WERI-Rb-1 (cell line): ENCODE data around the gene RELN.

Source experiments
- DNase-seq: peaks from one replicate; pipeline ENCODE4 v3.0.0-alpha.2; 2020
- H3K27ac ChIP-seq: fragments of 250-450 bp; sonication (Bioruptor Pico); 2 replicates; pipeline ENCODE4 v1.5.1; 2020; ENCODE audit warnings: mild to moderate bottlenecking, moderate library complexity
- H3K27me3 ChIP-seq: fragments of 250-450 bp; sonication (Bioruptor Pico); 2 replicates; pipeline ENCODE4 v1.5.1; 2021; ENCODE audit warnings: mild to moderate bottlenecking, low read depth, moderate library complexity; ENCODE audit not compliant: insufficient read depth, severe bottlenecking
- H3K36me3 ChIP-seq: fragments of 250-450 bp; sonication (Bioruptor Pico); 2 replicates; pipeline ENCODE4 v1.5.1; 2020; ENCODE audit warnings: mild to moderate bottlenecking, moderate library complexity
- H3K4me3 ChIP-seq: 2 replicates; pipeline ENCODE4 v1.5.1; 2011; ENCODE audit warnings: low read depth, mild to moderate bottlenecking, control low read depth, low read length
- H3K9me3 ChIP-seq: fragments of 250-450 bp; sonication (Bioruptor Pico); 2 replicates; pipeline ENCODE4 v1.5.1; 2021; ENCODE audit warnings: mild to moderate bottlenecking, moderate library complexity; ENCODE audit not compliant: severe bottlenecking
- TF ChIP-seq, protein P1 (sequence below): IDR thresholded peaks from 2 replicates; pipeline ENCODE4 v1.5.1; 2011; ENCODE audit warnings: low read depth, mild to moderate bottlenecking, control low read depth, inconsistent platforms, low read length

The RELN gene

GRCh38 chr7:103940382-103941268 lies 48.8 kb downstream of the RELN start:
- TF ChIP-seq, protein P1, sequence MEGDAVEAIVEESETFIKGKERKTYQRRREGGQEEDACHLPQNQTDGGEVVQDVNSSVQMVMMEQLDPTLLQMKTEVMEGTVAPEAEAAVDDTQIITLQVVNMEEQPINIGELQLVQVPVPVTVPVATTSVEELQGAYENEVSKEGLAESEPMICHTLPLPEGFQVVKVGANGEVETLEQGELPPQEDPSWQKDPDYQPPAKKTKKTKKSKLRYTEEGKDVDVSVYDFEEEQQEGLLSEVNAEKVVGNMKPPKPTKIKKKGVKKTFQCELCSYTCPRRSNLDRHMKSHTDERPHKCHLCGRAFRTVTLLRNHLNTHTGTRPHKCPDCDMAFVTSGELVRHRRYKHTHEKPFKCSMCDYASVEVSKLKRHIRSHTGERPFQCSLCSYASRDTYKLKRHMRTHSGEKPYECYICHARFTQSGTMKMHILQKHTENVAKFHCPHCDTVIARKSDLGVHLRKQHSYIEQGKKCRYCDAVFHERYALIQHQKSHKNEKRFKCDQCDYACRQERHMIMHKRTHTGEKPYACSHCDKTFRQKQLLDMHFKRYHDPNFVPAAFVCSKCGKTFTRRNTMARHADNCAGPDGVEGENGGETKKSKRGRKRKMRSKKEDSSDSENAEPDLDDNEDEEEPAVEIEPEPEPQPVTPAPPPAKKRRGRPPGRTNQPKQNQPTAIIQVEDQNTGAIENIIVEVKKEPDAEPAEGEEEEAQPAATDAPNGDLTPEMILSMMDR, result no peak
- no peaks in the 10 kb centered on the region for H3K9me3 ChIP-seq
- no peaks in the 10 kb centered on the region for H3K36me3 ChIP-seq
- no peak for DNase-seq
- no peaks in the 10 kb centered on the region for H3K27me3 ChIP-seq
- no peak overlapping the region for H3K27ac ChIP-seq
- H3K4me3 ChIP-seq, result no peak overlapping the region

DNA sequence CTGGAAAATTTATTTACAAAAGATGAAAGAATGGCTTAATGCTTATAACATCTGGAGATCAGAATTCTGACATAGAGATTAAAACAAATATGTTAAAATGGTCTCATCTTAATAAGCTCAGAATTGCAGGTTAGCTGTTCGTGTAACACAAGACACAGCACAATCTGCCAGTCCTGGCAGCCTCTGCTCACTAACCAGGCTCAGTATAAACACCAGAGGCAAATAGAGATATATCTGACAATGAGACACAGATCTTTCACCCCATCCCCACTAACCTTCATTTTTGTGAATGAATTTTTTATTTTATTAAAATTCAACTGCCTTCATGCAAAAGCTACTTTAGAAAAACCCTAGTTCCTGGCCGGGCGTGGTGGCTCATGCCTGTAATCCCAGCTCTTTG lies 51.8 kb downstream of the RELN start:
- Histone ChIP-seq H3K27ac (no peak overlapping the region), H3K27me3 (no peaks in the 10 kb centered on the region), H3K4me3 (no peak overlapping the region), H3K9me3 (no peaks in the 10 kb centered on the region), H3K36me3 (no peaks in the 10 kb centered on the region)
- TF ChIP-seq, protein P1, result no peak
- DNase-seq, result no peak

DNA sequence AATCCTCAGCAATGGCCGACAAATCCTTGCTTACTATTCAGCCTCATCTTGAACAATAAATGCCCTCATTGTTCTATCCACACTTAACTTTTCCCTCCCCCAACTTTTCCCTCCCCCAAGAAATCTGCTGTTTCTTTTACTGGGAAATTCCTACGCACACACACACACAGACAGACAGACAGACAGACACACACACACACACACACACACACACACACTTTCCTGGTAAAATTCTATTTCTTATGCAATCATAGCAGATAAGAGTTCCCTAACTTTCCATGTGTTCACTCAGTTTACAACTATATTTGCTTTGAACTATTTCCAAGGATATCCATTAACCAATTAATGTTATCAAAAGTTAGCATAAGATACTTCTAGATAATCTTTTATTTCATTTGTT lies 52.9 kb downstream of the RELN start:
- H3K36me3 ChIP-seq, result no peaks in the 10 kb centered on the region
- no peak overlapping the region for H3K4me3 ChIP-seq
- no peaks in the 10 kb centered on the region for H3K9me3 ChIP-seq
- no peak overlapping the region for H3K27ac ChIP-seq
- no peaks in the 10 kb centered on the region for H3K27me3 ChIP-seq
- DNase-seq, result no peak
- TF ChIP-seq, protein P1, result no peak

- Histone ChIP-seq H3K27ac (no peak overlapping the region), H3K9me3 (no peaks in the 10 kb centered on the region), H3K36me3 (no peaks in the 10 kb centered on the region), H3K4me3 (no peak overlapping the region), H3K27me3 (no peaks in the 10 kb centered on the region)
- DNase-seq, result no peak
- TF ChIP-seq, protein P1, result no peak
Observed at GRCh38 chr7:103934508-103934907, 55.0 kb downstream of the RELN start.

- H3K9me3 ChIP-seq, result no peaks in the 10 kb centered on the region
- no peak for DNase-seq
- TF ChIP-seq, protein P1, result no peak
Observed at GRCh38 chr7:103932389-103932788, 57.1 kb downstream of the RELN start.

More at GRCh38 chr7:103932389-103932788, 57.1 kb downstream of the RELN start:
- no peaks in the 10 kb centered on the region for H3K36me3 ChIP-seq
- H3K4me3 ChIP-seq, result no peak overlapping the region
- no peak overlapping the region for H3K27ac ChIP-seq
- no peaks in the 10 kb centered on the region for H3K27me3 ChIP-seq
